ENCODE measurements around the gene DCP1A.

DNA sequence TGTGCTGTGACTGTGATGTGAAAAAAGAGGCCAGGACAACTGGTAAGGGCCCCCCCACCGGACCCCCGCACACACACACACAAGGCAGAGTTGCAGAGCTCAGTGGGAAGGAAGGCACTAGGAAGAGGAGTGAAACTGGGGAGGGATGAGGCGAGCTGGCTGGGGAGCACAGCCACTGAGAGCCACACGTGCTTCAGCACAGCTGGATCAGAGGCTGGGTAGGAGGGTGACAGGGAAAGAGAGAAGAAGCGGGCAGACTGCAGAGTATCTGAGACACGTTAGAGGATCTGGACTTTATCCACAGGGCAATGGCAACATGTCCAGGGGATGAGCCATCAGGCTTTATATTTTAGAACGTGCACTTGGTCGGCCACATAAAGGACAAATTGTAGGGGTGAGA, 53.5 kb downstream of the DCP1A start:
- TF ChIP-seq SNAPC5 (CRISPR knock-in tag; IDR thresholded peaks at IDR 0.05) (no peak), ATF7 (IDR thresholded peaks at IDR 0.05) (no peak), POLR2A (conservative IDR thresholded peaks at IDR 0.05) (no peak), ZNF232 (CRISPR knock-in tag; IDR thresholded peaks at IDR 0.05) (no peak), EP400 (IDR thresholded peaks at IDR 0.05) (no peak), EP300 (IDR thresholded peaks at IDR 0.05; ENCODE audit: low read length) (no peak)

All from K562 (cell line).